GM12878 (cell line): ENCODE data around the gene ASTN1. TPM values are rescaled to one million over a fixed set of nuclear protein-coding genes. Genes with fewer than 3 reads are reported as not detected.

ENCODE experiments used
- ATAC-seq: fragments of 200-7000 bp; cut with Tn5 transposase; 3 replicates; pipeline ENCODE4 v1.9.1; 2020; ENCODE audit warnings: mild to moderate bottlenecking, moderate library complexity
- BruUV-seq: library from RNA; stranded (reverse); fragments of 400-500 nt; replicated peaks from 2 replicates; lab custom pipeline; 2021; lab: Mats Ljungman, UMichigan
- CTCF ChIA-PET: fragments of 300-600 bp; sonication (Branson Sonifier 250); formaldehyde crosslinking; extraction: SDS; loops from one replicate; lab custom pipeline; 2021; ENCODE audit warnings: inconsistent platforms; lab: Yijun Ruan, JAX
- POLR2A ChIA-PET: fragments of 350-600 bp; formaldehyde crosslinking; extraction: SDS; loops from one replicate; lab custom pipeline; 2021; ENCODE audit warnings: inconsistent platforms; lab: Charles Lee
- RAD21 ChIA-PET: fragments of 300-600 bp; sonication (Branson Sonifier 250); formaldehyde crosslinking; loops from one replicate; lab custom pipeline; 2023; ENCODE audit warnings: antibody characterized with exemption; ENCODE audit not compliant: unreplicated experiment; lab: Charles Lee
- SMC1A ChIA-PET: fragments of 300-600 bp; sonication (Branson Sonifier 250); formaldehyde crosslinking; loops from one replicate; lab custom pipeline; 2023; ENCODE audit not compliant: unreplicated experiment, uncharacterized antibody; lab: Charles Lee
- DNase-seq: peaks from one replicate; pipeline ENCODE4 v3.0.0-alpha.2; 2011; ENCODE audit warnings: low read depth, low spot score
- FAIRE-seq: peaks from 3 replicates; lab custom pipeline; 2011; peaks lifted over from hg19 to GRCh38; lab: Jason Lieb, UNC
- H2AFZ ChIP-seq: 2 replicates; pipeline ENCODE4 v1.6.0; 2011; ENCODE audit warnings: low read depth, low read length, control low read depth; ENCODE audit not compliant: control insufficient read depth
- H3K27ac ChIP-seq: 2 replicates; pipeline ENCODE4 v1.5.1; 2011; ENCODE audit warnings: control low read depth; ENCODE audit not compliant: control insufficient read depth, insufficient read depth
- H3K27me3 ChIP-seq, 2 experiments: replicated peaks in 1 of 2; 2 replicates each; pipeline versions ENCODE4 v1.6.0 to v1.6.1; 2011; ENCODE audit warnings: low read length in 1 of 2; ENCODE audit not compliant: control insufficient read depth in 2 of 2, insufficient read depth in 2 of 2
- H3K36me3 ChIP-seq, 2 experiments: 2 replicates each; pipeline ENCODE4 v1.5.1; 2011; ENCODE audit warnings: low read length in 1 of 2; ENCODE audit not compliant: control insufficient read depth in 2 of 2, insufficient read depth in 2 of 2
- H3K4me1 ChIP-seq: 2 replicates; pipeline ENCODE4 v1.6.1; 2011; ENCODE audit warnings: mild to moderate bottlenecking, low read length, moderate library complexity, mixed read lengths; ENCODE audit not compliant: control insufficient read depth, insufficient read depth
- H3K4me2 ChIP-seq: 2 replicates; pipeline ENCODE4 v1.6.0; 2011; ENCODE audit warnings: control low read depth; ENCODE audit not compliant: control insufficient read depth, insufficient read depth
- H3K4me3 ChIP-seq: fragments of 200-600 bp; sonication (generic); 2 replicates; pipeline ENCODE4 v1.5.1; 2016
- H3K79me2 ChIP-seq: 2 replicates; pipeline ENCODE4 v1.6.0; 2011; ENCODE audit warnings: low read length; ENCODE audit not compliant: control insufficient read depth, insufficient read depth
- H3K9ac ChIP-seq: 2 replicates; pipeline ENCODE4 v1.8.0; 2011; ENCODE audit warnings: low read length, control low read depth, mixed read lengths; ENCODE audit not compliant: control insufficient read depth, insufficient read depth
- H3K9me3 ChIP-seq: replicated peaks from 3 replicates; pipeline ENCODE4 v1.5.1; 2011; ENCODE audit warnings: mild to moderate bottlenecking, low read length; ENCODE audit not compliant: control insufficient read depth, insufficient read depth
- H4K20me1 ChIP-seq: 2 replicates; pipeline ENCODE4 v1.6.0; 2011; ENCODE audit not compliant: control insufficient read depth, insufficient read depth
- CBX5 ChIP-seq: sonication (generic); IDR thresholded peaks from 2 replicates; pipeline ENCODE4 v1.6.1; 2016; ENCODE audit warnings: low read depth, moderate library complexity, mild to moderate bottlenecking, inconsistent platforms
- CEBPB ChIP-seq, 2 experiments: fragments of 150-350 bp in 1 of 2; IDR thresholded peaks; 2 replicates each; pipeline ENCODE4 v1.6.1; 2012 to 2014; ENCODE audit warnings: low read depth in 2 of 2, low read length in 2 of 2, borderline replicate concordance in 1 of 2, inconsistent platforms in 1 of 2
- MEF2A ChIP-seq: IDR thresholded peaks from 2 replicates; pipeline ENCODE4 v1.6.1; 2011; ENCODE audit warnings: low read depth, mild to moderate bottlenecking, low read length, moderate library complexity; ENCODE audit not compliant: insufficient read depth
- MLLT1 ChIP-seq: fragments of 450-650 bp; IDR thresholded peaks from 2 replicates; pipeline ENCODE4 v1.6.1; 2016; ENCODE audit warnings: mild to moderate bottlenecking
- PAX8 ChIP-seq: fragments of 450-650 bp; IDR thresholded peaks from 2 replicates; pipeline ENCODE4 v1.6.1; 2017; ENCODE audit warnings: mild to moderate bottlenecking, moderate library complexity
- PBX3 ChIP-seq: IDR thresholded peaks from 2 replicates; pipeline ENCODE4 v1.6.1; 2011; ENCODE audit warnings: mild to moderate bottlenecking, low read depth, low read length, moderate library complexity; ENCODE audit not compliant: insufficient replicate concordance
- WGBS: methylation state at CpG from one replicate; pipeline ENCODE4 v1.1.6; 2016; ENCODE audit warnings: low lambda C conversion rate; ENCODE audit not compliant: insufficient replicate concordance, insufficient coverage; ENCODE audit errors: missing lambda C conversion rate; 5-methylcytosine and 5-hydroxymethylcytosine counted together
- in situ Hi-C: fragments of 300-500 bp; cut with MboI; formaldehyde crosslinking; loops from 9 replicates; pipeline ENCODE4 v1.14.3; 2018; ENCODE audit warnings: mixed read lengths
- intact Hi-C: fragments of 100-400 bp; cut with micrococcal nuclease; formaldehyde crosslinking; loops from one replicate; pipeline ENCODE4 v1.14.2; 2022; ENCODE audit not compliant: unreplicated experiment
- polyA plus RNA-seq, 11 experiments: library from polyadenylated mRNA; depleted of rRNA in 4 of 11; unstranded in 6 of 11; stranded (reverse) in 5 of 11; fragments of >200 nt; fragmentation: Nextera tagmentation in 4 of 11; fragmentation: Illumina TruSeq in 1 of 11; extraction: Ambion mirVana in 4 of 11; extraction: Trizol in 1 of 11; gene quantifications; 1 replicate in 1 of 11; 2 replicates in 10 of 11; pipeline versions ENCODE4 v1.2.1 to v1.2.3, GENCODE V29; 2011 to 2016; ENCODE audit warnings: inconsistent platforms in 2 of 11, missing spikeins in 2 of 11, low read depth in 1 of 11
- total RNA-seq, 4 experiments: library from RNA; depleted of rRNA in 3 of 4; stranded (reverse); fragments of >200 nt in 3 of 4; fragmentation: Illumina TruSeq in 1 of 4; extraction: Trizol in 1 of 4; gene quantifications; 2 replicates each; pipeline versions ENCODE4 v1.2.1 to v1.2.3, GENCODE V29; 2013 to 2021

The ASTN1 gene
- total and polyA plus RNA-seq, 10 of the 15 experiments (the other 5 are each of a cell fraction or from before 2014, with no cell fraction given), result 0.04 TPM; not detected in 9

GRCh38 chr1:177008653-177009052 lies 155.9 kb downstream of the ASTN1 start:
- POLR2A ChIA-PET, result no interaction called here
- H3K27ac ChIP-seq, result no peak overlapping the region
- 2% methylated on average over 3 of the region's 3 CpGs for WGBS

More at GRCh38 chr1:177008653-177009052, 155.9 kb downstream of the ASTN1 start:
- ATAC-seq, result no peak
- no peak overlapping the region for H3K9ac ChIP-seq
- no peak overlapping the region for H3K4me3 ChIP-seq
- ChIA-PET SMC1A (no interaction called here), CTCF (no interaction called here), RAD21 (no interaction called here)
- H3K9me3 ChIP-seq, result no peaks in the 10 kb centered on the region
- TF ChIP-seq PAX8 (no peak), CEBPB (IDR thresholded peaks at IDR 0.05; ENCODE audit: borderline replicate concordance in 1 of 2, low read depth in 2 of 2, low read length in 2 of 2) (no peak), MLLT1 (no peak), PBX3 (no peak), MEF2A (no peak), CBX5 (no peak)
- no TSS peak for BruUV-seq
- H3K4me1 ChIP-seq, result no peaks in the 10 kb centered on the region
- intact Hi-C loops (no loop called here), in situ Hi-C loops (no loop called here)
- H3K79me2 ChIP-seq, result no peaks in the 10 kb centered on the region
- DNase-seq, result no peak
- no peak overlapping the region for H3K4me2 ChIP-seq
- no peaks in the 10 kb centered on the region for H4K20me1 ChIP-seq
- H3K27me3 ChIP-seq, result no peaks in the 10 kb centered on the region
- no peaks in the 10 kb centered on the region for H3K36me3 ChIP-seq
- H2AFZ ChIP-seq, result no peak overlapping the region
- no peak for FAIRE-seq
